Erythroblast (primary cell): ENCODE data around the gene NTF3.
A peak's percentile ranks its signal among the peaks of the same experiment; 100 is the strongest.

ENCODE experiments used
- DNase-seq, 2 experiments: peaks; one replicate each; lab custom pipeline; 2025; lab: John Stamatoyannopoulos, UW
- GATA1 ChIP-seq: IDR thresholded peaks from 2 replicates; pipeline ENCODE4 v1.6.1; 2011; ENCODE audit warnings: low read depth, mild to moderate bottlenecking, control low read depth, low read length, moderate library complexity
- POLR2A ChIP-seq: IDR thresholded peaks from 2 replicates; pipeline ENCODE4 v1.6.1; 2011; ENCODE audit warnings: mild to moderate bottlenecking, low read length

The NTF3 gene

DNA sequence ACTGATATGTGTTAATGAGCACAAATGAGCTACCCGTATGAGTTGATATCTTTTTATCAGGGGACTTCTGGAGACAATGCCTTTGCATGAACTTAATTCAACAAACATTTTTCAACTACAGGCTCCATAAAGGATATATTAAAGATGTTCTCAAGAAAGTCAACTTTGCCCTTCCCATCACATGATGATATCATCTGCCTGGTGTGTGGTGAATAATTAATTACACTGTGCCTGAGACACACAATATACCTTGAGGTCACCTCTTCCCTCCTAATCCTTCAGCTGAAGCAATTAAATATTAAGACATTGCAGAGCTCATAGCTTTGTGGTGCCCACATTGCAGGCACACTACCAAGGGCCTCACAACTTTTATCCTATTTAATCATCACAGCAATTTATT lies 22.3 kb upstream of the NTF3 start:
- DNase-seq, result no peak
- TF ChIP-seq POLR2A (no peak), GATA1 (no peak)

DNA sequence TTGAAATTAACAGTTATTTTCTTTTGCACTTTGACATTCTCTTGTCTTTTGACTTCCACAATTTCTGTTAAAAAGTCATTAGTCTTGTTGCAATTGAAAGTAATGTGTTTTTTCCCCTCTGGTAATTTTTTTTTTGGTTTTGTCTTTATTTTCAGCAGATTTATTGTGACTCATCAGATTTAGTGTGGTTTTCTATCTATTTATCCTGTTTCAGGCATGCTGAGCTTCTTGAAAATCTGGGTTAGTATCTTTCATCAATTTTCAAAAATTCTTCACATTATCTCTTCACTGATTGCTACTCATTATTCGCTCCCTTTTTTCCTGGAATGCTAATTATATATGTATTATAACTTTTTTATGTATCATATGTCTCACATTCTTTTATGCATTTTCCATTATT lies 15.3 kb upstream of the NTF3 start:
- no peak for DNase-seq
- TF ChIP-seq GATA1 (no peak), POLR2A (no peak)

GRCh38 chr12:5417500-5417899 lies 14.4 kb upstream of the NTF3 start:
- no peak for DNase-seq
- no peak for TF ChIP-seq GATA1

GRCh38 chr12:5428332-5429221 lies 3.3 kb upstream of the NTF3 start:
- TF ChIP-seq GATA1 (no peak), POLR2A (no peak)
- peak; percentile 8 to 10 for DNase-seq

- DNase-seq, result no peak
- TF ChIP-seq POLR2A (no peak), GATA1 (no peak)
Observed at GRCh38 chr12:5429741-5430557, 2.0 kb upstream of the NTF3 start.

DNA sequence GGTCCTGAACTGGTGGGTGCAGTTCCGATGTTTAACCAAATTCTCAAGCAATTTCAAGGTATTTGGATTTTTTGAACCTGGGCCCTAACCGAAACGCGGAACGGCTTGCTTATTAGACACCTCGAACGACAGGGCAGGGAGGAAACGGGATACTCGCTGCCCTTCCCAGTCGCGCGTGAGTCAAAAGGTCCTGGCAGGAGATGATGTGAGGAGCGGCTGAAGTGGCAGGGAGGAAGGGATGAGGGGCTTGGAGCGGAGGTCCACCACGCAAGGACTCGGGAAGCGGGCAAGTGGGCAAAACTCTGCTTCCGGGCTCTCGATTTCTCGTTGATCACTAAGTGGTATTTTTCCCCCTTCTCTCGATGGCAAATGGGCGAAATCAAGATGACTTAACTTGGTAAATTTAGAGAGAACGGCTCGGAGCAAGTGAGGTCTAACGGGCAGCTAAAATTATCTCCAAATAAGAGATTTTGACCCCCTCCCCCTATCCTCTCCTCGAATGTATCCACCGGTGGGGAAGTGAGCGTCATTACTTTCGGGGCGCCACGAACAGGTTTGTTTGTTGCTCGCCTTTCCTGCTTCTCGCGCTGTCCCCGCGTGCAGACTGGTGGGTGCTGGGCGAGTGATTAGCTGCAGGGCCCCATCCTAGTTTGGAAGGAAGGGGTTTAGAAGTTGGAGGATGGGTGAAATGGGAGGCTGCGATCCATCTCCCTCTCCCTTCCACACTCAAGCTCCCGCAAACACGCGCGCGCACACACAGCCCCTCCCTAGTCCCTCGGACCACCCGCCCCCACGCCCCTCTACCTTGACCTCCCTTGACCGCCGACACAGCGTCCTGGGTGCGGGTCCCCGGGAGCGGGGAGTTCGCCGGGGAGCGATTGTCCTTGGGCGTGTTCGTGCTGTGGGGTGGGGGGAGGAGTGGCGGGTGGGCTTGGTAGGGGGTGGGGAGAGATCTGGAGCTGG lies 986 bp upstream of the NTF3 start:
- no peak for DNase-seq
- TF ChIP-seq POLR2A, result no peak
- TF ChIP-seq GATA1, result no peak

DNA sequence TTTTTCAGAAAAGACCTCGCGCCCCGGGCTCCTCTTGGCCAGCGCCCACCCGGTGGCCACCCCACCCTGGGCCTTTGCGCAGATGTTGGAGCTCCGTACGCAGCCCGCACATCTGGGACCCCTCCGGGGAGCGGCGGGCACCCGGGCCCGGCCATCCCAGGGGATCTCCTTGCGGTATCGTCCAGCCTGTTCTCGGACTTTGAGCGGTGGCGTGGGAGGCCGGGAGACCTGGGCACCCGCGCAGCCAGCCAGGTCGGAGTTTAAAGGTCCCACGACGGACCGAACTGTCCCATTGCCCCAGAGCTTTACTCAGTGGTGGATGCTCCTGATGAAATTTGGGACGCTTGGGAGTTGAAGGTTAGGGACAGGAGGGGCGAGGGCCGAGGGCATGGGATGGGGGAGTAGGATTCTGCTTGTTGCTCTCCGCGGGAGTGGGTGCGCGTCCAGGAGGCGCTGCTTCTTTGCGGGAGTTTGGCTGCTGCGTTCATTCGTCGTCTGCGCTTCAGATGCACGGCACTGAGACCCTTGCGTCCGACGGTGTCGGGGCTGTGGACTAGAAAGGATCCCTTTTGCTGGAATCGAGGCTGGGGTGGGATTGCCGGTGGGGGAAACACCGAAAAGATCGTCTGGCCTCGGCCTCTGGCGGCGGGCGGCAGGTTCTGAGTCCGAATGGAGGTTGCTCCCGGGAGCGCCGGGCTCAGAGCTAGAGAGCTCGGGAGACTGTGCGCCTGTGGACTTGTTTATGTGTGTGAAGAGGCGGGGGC lies 1.4 kb downstream of the NTF3 start:
- DNase-seq, result no peak
- TF ChIP-seq POLR2A (no peak), GATA1 (no peak)

- no peak for DNase-seq
- TF ChIP-seq GATA1 (no peak), POLR2A (no peak)
Observed at GRCh38 chr12:5433845-5434646, 2.1 kb downstream of the NTF3 start.

DNA sequence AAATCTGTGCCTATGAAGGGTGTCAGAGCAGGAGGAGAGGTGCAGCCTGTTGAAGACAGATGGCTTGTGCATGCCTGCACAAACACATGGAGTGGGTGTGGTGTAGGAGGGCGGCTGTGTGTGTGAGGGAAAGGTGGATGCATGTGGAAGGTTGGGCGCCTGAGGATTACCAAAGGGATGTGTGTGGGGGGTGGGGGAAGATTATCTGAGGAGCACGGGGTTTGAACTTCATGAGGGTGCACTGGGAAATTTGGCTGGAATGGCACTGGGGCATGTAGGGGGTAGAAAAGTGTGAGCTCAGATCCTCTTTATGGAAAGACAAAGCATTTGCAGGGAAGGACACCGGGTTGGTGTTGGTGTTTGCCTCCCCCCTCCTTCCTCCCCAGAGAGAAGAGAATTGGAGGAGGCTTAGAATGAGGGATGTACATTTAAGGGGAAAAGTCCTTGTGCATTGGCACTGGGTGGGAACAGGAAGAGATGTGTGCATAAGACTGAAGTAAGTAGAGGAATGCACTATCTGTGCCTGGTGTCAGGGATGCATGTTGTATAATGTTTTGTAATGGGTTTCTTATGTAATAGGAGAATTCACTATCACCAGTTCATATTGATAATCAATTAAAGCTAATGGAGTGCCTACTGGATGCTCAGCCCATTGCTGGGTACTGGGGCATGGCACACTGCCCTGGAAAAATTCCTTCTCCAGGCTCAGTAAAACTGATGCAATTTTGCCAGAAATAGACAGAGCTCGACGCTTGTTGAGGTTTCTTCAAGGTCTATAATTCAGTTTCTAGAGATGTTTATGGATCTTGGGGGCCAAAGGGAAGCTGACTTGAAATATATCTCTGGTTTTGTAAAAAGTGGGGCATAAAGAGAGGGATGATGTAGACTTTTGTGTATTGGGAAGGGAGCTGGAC lies 3.0 kb downstream of the NTF3 start:
- DNase-seq, result no peak

GRCh38 chr12:5437182-5437583 lies 5.3 kb downstream of the NTF3 start:
- DNase-seq, result no peak
- no peak for TF ChIP-seq POLR2A
- TF ChIP-seq GATA1, result no peak

More for the DNA sequence above, 3.0 kb downstream of the NTF3 start:
- no peak for TF ChIP-seq POLR2A
- no peak for TF ChIP-seq GATA1

DNA sequence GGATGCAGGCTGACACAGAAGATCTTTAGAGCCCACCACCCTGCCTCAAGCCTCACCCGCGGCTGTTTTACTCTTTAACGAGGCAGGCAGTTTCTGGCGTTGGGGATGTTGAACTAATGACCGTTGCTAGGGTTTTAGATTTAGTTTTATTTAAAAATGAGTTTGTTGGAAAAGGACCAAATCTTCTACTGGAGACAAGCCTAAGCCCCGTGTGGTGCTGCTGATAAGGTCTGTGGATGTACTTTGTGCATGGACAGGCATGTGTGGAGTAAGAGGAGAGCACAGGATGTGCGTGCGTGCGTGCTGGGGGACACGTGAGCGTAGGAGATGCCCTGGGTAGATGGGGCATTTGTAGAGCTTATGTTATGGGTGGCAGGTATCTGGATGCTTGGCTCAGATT lies 5.7 kb downstream of the NTF3 start:
- DNase-seq, result no peak
- TF ChIP-seq POLR2A (no peak), GATA1 (no peak)
